Peyer's patch (tissue), 4 donors: ENCODE measurements around the gene CNTROB.

Experiments
- CTCF ChIP-seq, 6 experiments: fragments of 450-650 bp in 4 of 6; fragments of 200-600 bp in 2 of 6; sonication (generic) in 1 of 6; IDR thresholded peaks; one replicate each; pipeline ENCODE4 v1.5.1; 2017 to 2019; ENCODE audit warnings: antibody characterized with exemption in 6 of 6, mild to moderate bottlenecking in 3 of 6, moderate library complexity in 1 of 6
- POLR2A ChIP-seq, 2 donors: fragments of 450-650 bp; IDR thresholded peaks; one replicate each; pipeline ENCODE4 v1.5.1; 2017; ENCODE audit warnings: antibody characterized with exemption in 2 of 2, mild to moderate bottlenecking in 2 of 2, moderate library complexity in 2 of 2

- TF ChIP-seq CTCF (IDR thresholded peaks at IDR 0.05), result no peak
- TF ChIP-seq POLR2A (IDR thresholded peaks at IDR 0.05), result no peak
Measured at GRCh38 chr17:7916385-7916682, 15.7 kb upstream of the CNTROB start.
